ENCODE data around the gene TMPRSS6. TPM values are rescaled to one million over a fixed set of nuclear protein-coding genes. Genes with fewer than 3 reads are reported as not detected.

The TMPRSS6 gene
- total RNA-seq, 1 donor from 2014 or later, result not detected

DNA sequence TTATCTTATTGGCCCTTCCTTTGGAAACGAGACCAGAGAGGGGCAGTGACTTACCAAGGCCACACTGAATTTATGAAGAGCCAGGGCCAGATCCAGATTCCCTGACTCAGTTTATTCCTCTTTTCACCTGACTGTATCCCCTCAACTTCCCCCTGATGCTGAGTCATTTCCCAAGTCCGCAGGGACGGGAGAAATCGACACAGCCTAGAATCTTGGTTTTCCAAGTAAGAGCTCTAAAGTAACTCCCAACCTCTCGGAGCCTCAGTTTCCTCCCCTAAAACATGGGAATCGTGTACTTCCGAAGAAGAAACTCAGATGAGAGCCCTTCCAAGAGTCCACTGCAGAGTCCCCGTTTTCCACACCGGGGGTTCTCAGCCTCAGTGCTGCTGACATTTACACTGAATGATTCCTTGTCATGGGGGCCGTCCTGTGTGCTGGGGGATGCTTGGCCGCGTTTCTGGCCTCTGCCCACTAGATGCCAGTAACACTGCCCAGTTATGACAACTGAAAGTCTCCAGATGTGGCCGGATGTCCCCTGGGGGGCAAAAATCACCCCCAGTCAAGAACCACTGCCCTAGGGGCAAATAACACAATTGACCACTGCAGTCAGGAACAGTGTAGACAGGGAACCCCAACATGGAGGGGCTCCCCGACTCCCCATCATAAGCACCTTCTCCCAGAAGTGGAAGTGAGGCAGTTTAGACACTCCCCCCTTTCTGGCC is 78.8 kb downstream of the TMPRSS6 start:
- H3K36me3 ChIP-seq, result peaks cover 0 to 36% of the 10 kb centered on the region in 2 donors
- no peak overlapping the region for H3K4me3 ChIP-seq
- no peaks in the 10 kb centered on the region for H3K27me3 ChIP-seq
- no peak for DNase-seq (ENCODE audit: extremely low spot score in 2 of 2)
- no peak overlapping the region for H3K27ac ChIP-seq
- TF ChIP-seq POLR2A (IDR thresholded peaks at IDR 0.05) (no peak), POLR2AphosphoS5 (IDR thresholded peaks at IDR 0.05; ENCODE audit: insufficient read depth in 1 of 2, low read depth in 1 of 2) (no peak)
- TF ChIP-seq, protein P1, sequence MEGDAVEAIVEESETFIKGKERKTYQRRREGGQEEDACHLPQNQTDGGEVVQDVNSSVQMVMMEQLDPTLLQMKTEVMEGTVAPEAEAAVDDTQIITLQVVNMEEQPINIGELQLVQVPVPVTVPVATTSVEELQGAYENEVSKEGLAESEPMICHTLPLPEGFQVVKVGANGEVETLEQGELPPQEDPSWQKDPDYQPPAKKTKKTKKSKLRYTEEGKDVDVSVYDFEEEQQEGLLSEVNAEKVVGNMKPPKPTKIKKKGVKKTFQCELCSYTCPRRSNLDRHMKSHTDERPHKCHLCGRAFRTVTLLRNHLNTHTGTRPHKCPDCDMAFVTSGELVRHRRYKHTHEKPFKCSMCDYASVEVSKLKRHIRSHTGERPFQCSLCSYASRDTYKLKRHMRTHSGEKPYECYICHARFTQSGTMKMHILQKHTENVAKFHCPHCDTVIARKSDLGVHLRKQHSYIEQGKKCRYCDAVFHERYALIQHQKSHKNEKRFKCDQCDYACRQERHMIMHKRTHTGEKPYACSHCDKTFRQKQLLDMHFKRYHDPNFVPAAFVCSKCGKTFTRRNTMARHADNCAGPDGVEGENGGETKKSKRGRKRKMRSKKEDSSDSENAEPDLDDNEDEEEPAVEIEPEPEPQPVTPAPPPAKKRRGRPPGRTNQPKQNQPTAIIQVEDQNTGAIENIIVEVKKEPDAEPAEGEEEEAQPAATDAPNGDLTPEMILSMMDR (IDR thresholded peaks at IDR 0.05), result no peak
- H3K4me1 ChIP-seq, result peaks cover 18% of the 10 kb centered on the region
- intact Hi-C loops (cut with DNase I), result no loop called here
- H3K9me3 ChIP-seq, result no peaks in the 10 kb centered on the region

- H3K4me3 ChIP-seq, result no peak overlapping the region
- no peaks in the 10 kb centered on the region for H3K9me3 ChIP-seq
- DNase-seq (ENCODE audit: extremely low spot score in 2 of 2), result no peak
- H3K27me3 ChIP-seq, result no peaks in the 10 kb centered on the region
- no peak overlapping the region for H3K27ac ChIP-seq
- peaks cover 0 to 46% of the 10 kb centered on the region in 2 donors for H3K36me3 ChIP-seq
- TF ChIP-seq POLR2AphosphoS5 (IDR thresholded peaks at IDR 0.05; ENCODE audit: insufficient read depth in 1 of 2, low read depth in 1 of 2) (no peak), POLR2A (IDR thresholded peaks at IDR 0.05) (no peak)
- TF ChIP-seq, protein P1 (IDR thresholded peaks at IDR 0.05), result no peak
- peaks cover 26% of the 10 kb centered on the region for H3K4me1 ChIP-seq
- intact Hi-C loops (cut with DNase I), result no loop called here
These were observed 80.5 kb downstream of the TMPRSS6 start for GRCh38 chr22:37028692-37029674.

- peaks cover 0 to 46% of the 10 kb centered on the region in 2 donors for H3K36me3 ChIP-seq
- H3K4me3 ChIP-seq, result no peak overlapping the region
- no peak for DNase-seq (ENCODE audit: extremely low spot score in 2 of 2)
- peaks cover 18% of the 10 kb centered on the region for H3K4me1 ChIP-seq
- no peaks in the 10 kb centered on the region for H3K27me3 ChIP-seq
- intact Hi-C loops (cut with DNase I), result no loop called here
- no peaks in the 10 kb centered on the region for H3K9me3 ChIP-seq
- H3K27ac ChIP-seq, result no peak overlapping the region
- TF ChIP-seq, protein P1 (IDR thresholded peaks at IDR 0.05), result no peak
- TF ChIP-seq POLR2AphosphoS5 (IDR thresholded peaks at IDR 0.05; ENCODE audit: insufficient read depth in 1 of 2, low read depth in 1 of 2), result no peak
- TF ChIP-seq POLR2A (IDR thresholded peaks at IDR 0.05), result no peak
These were observed 82.0 kb downstream of the TMPRSS6 start for GRCh38 chr22:37027556-37027955.

DNA sequence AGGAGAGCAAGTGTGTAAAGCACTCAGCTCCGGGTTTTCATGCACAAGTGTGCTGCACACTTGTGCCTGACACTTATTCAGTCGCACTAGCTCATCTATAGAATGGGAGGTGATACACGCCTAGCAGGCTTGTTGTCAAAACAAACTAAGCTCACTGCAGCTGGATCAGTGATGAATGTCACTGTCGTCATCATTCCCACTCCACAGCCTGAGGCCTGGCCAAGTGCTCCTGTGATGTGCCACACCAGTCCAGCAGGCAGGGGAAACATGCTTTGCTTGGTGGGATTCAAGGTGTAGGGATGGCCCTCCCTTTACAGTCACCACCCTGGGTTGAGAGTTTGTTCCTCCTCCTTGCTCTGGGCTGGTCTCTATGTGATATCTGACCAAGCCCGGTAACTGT is 83.2 kb downstream of the TMPRSS6 start:
- no peak for DNase-seq (ENCODE audit: extremely low spot score in 2 of 2)
- intact Hi-C loops (cut with DNase I), result no loop called here
- Histone ChIP-seq H3K4me1 (peaks cover 24% of the 10 kb centered on the region), H3K36me3 (peaks cover 0 to 46% of the 10 kb centered on the region in 2 donors), H3K9me3 (no peaks in the 10 kb centered on the region), H3K27ac (no peak overlapping the region), H3K27me3 (no peaks in the 10 kb centered on the region), H3K4me3 (no peak overlapping the region)
- no peak for TF ChIP-seq POLR2A (IDR thresholded peaks at IDR 0.05)
- TF ChIP-seq, protein P1 (IDR thresholded peaks at IDR 0.05), result no peak
- no peak for TF ChIP-seq POLR2AphosphoS5 (IDR thresholded peaks at IDR 0.05; ENCODE audit: insufficient read depth in 1 of 2, low read depth in 1 of 2)
